ENCODE data around the gene CHMP6.

- TF ChIP-seq, protein P1, sequence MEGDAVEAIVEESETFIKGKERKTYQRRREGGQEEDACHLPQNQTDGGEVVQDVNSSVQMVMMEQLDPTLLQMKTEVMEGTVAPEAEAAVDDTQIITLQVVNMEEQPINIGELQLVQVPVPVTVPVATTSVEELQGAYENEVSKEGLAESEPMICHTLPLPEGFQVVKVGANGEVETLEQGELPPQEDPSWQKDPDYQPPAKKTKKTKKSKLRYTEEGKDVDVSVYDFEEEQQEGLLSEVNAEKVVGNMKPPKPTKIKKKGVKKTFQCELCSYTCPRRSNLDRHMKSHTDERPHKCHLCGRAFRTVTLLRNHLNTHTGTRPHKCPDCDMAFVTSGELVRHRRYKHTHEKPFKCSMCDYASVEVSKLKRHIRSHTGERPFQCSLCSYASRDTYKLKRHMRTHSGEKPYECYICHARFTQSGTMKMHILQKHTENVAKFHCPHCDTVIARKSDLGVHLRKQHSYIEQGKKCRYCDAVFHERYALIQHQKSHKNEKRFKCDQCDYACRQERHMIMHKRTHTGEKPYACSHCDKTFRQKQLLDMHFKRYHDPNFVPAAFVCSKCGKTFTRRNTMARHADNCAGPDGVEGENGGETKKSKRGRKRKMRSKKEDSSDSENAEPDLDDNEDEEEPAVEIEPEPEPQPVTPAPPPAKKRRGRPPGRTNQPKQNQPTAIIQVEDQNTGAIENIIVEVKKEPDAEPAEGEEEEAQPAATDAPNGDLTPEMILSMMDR (IDR thresholded peaks at IDR 0.05): no peak
- no peak for TF ChIP-seq ZFX (IDR thresholded peaks at IDR 0.05; ENCODE audit: borderline replicate concordance)
Observed at GRCh38 chr17:80976701-80977100, 14.9 kb upstream of the CHMP6 start.

Measured in 22Rv1 (cell line).